Smooth muscle cell (in vitro differentiated cells): ENCODE data around the gene NCR1. TPM values are rescaled to one million over a fixed set of nuclear protein-coding genes. Genes with fewer than 3 reads are reported as not detected.
A peak's percentile ranks its signal among the peaks of the same experiment; 100 is the strongest.
"Not testable (repeated sequence)": the region's sequence is repeated elsewhere in the genome, so short reads cannot be mapped to it uniquely, and the experiment has no call there.

Experiments used
- DNase-seq: peaks from one replicate; lab custom pipeline; 2025; ENCODE audit not compliant: unreplicated experiment; lab: John Stamatoyannopoulos, UW
- H2AFZ ChIP-seq: fragments of 200-600 bp; sonication (generic); 2 replicates; pipeline ENCODE4 v1.6.0; 2016; ENCODE audit warnings: antibody characterized with exemption, low read depth, mild to moderate bottlenecking
- H3F3A ChIP-seq: fragments of 200-600 bp; sonication (generic); 2 replicates; pipeline ENCODE4 v1.6.0; 2017; ENCODE audit warnings: antibody characterized with exemption, low read depth
- H3K27ac ChIP-seq: fragments of 200-600 bp; sonication (generic); 2 replicates; pipeline ENCODE4 v1.5.1; 2016; ENCODE audit warnings: low read depth, mild to moderate bottlenecking
- H3K27me3 ChIP-seq: fragments of 200-600 bp; sonication (generic); 2 replicates; pipeline ENCODE4 v1.6.1; 2016; ENCODE audit warnings: low read depth, mild to moderate bottlenecking
- H3K36me3 ChIP-seq: fragments of 200-600 bp; sonication (generic); 2 replicates; pipeline ENCODE4 v1.5.1; 2016; ENCODE audit warnings: low read depth
- H3K4me1 ChIP-seq: fragments of 200-600 bp; sonication (generic); 2 replicates; pipeline ENCODE4 v1.5.1; 2016; ENCODE audit warnings: low read depth
- H3K4me2 ChIP-seq: fragments of 200-600 bp; sonication (generic); 2 replicates; pipeline ENCODE4 v1.6.0; 2016; ENCODE audit warnings: mild to moderate bottlenecking
- H3K4me3 ChIP-seq: fragments of 200-600 bp; sonication (generic); 2 replicates; pipeline ENCODE4 v1.5.1; 2016; ENCODE audit warnings: mild to moderate bottlenecking
- H3K79me2 ChIP-seq: fragments of 200-600 bp; sonication (generic); 2 replicates; pipeline ENCODE4 v1.6.0; 2016; ENCODE audit warnings: low read depth, mild to moderate bottlenecking
- H3K9ac ChIP-seq: fragments of 200-600 bp; sonication (generic); 2 replicates; pipeline ENCODE4 v1.6.0; 2016; ENCODE audit warnings: low read depth
- H3K9me3 ChIP-seq: fragments of 200-600 bp; sonication (generic); replicated peaks from 2 replicates; pipeline ENCODE4 v1.5.1; 2016; ENCODE audit warnings: low read depth
- H4K20me1 ChIP-seq: fragments of 200-600 bp; sonication (generic); 2 replicates; pipeline ENCODE4 v1.6.0; 2016; ENCODE audit warnings: low read depth
- CTCF ChIP-seq: fragments of 200-600 bp; sonication (generic); IDR thresholded peaks from 2 replicates; pipeline ENCODE4 v1.5.1; 2017; ENCODE audit warnings: borderline replicate concordance, mild to moderate bottlenecking, antibody characterized with exemption; ENCODE audit not compliant: insufficient read depth, poor library complexity, severe bottlenecking
- WGBS: methylation state at CpG from one replicate; pipeline ENCODE4 v1.1.7; 2016; ENCODE audit warnings: low lambda C conversion rate; 5-methylcytosine and 5-hydroxymethylcytosine counted together
- polyA plus RNA-seq: library from polyadenylated mRNA; unstranded; fragments of >200 nt; fragmentation: Nextera tagmentation; extraction: Ambion mirVana; gene quantifications from 2 replicates; pipeline ENCODE4 v1.2.1, GENCODE V29; 2016
- total RNA-seq: library from RNA; depleted of rRNA; stranded (reverse); fragments of >200 nt; gene quantifications from 2 replicates; pipeline ENCODE4 v1.2.3, GENCODE V29; 2014

NCR1 gene
- total and polyA plus RNA-seq, 2 experiments from 2014 or later: 0.64 TPM; not detected in 1

GRCh38 chr19:54902061-54902460 lies 3.9 kb upstream of the NCR1 start:
- H3K4me3 ChIP-seq: no peak overlapping the region
- H3K9ac ChIP-seq: no peak overlapping the region
- no peak overlapping the region for H3K27ac ChIP-seq
- no peaks in the 10 kb centered on the region for H3K27me3 ChIP-seq
- H2AFZ ChIP-seq: no peak overlapping the region
- H3K4me1 ChIP-seq: no peaks in the 10 kb centered on the region
- no peak for TF ChIP-seq CTCF
- peaks cover 5% of the 10 kb centered on the region for H3F3A ChIP-seq
- DNase-seq: no peak
- no peaks in the 10 kb centered on the region for H3K79me2 ChIP-seq
- WGBS: 86% methylated on average over 3 of the region's 3 CpGs
- H4K20me1 ChIP-seq: no peaks in the 10 kb centered on the region
- no peaks in the 10 kb centered on the region for H3K9me3 ChIP-seq
- no peaks in the 10 kb centered on the region for H3K36me3 ChIP-seq
- no peak overlapping the region for H3K4me2 ChIP-seq

GRCh38 chr19:54903303-54903702 lies 2.6 kb upstream of the NCR1 start:
- no peak overlapping the region for H3K9ac ChIP-seq
- no peaks in the 10 kb centered on the region for H3K9me3 ChIP-seq
- DNase-seq: no peak
- no peaks in the 10 kb centered on the region for H3K36me3 ChIP-seq
- no peak for TF ChIP-seq CTCF
- no peaks in the 10 kb centered on the region for H4K20me1 ChIP-seq
- H3K79me2 ChIP-seq: no peaks in the 10 kb centered on the region
- no peak overlapping the region for H3K4me3 ChIP-seq
- H3K4me1 ChIP-seq: no peaks in the 10 kb centered on the region
- 90% methylated on average over 6 of the region's 6 CpGs for WGBS
- peaks cover 5% of the 10 kb centered on the region for H3F3A ChIP-seq
- no peak overlapping the region for H3K4me2 ChIP-seq
- H3K27ac ChIP-seq: no peak overlapping the region
- H2AFZ ChIP-seq: no peak overlapping the region
- H3K27me3 ChIP-seq: no peaks in the 10 kb centered on the region

GRCh38 chr19:54904261-54904660 lies 1.7 kb upstream of the NCR1 start:
- WGBS: 94% methylated on average over 4 of the region's 4 CpGs
- H3K9me3 ChIP-seq, H3F3A ChIP-seq, H4K20me1 ChIP-seq, H3K4me1 ChIP-seq, H3K27ac ChIP-seq, H3K4me2 ChIP-seq, H3K79me2 ChIP-seq, DNase-seq, H2AFZ ChIP-seq, H3K4me3 ChIP-seq, H3K9ac ChIP-seq, H3K36me3 ChIP-seq, H3K27me3 ChIP-seq: not testable (repeated sequence)

GRCh38 chr19:54905421-54905802 lies 536 bp upstream of the NCR1 start:
- Histone ChIP-seq H3K27me3 (no peaks in the 10 kb centered on the region), H3K36me3 (no peaks in the 10 kb centered on the region), H3K4me2 (peak overlapping the region; percentile 49), H3K9ac (peak overlapping the region; percentile 29), H3K27ac (peak overlapping the region; percentile 64), H2AFZ (peak overlapping the region; percentile 76), H3K4me1 (no peaks in the 10 kb centered on the region), H3K9me3 (no peaks in the 10 kb centered on the region), H4K20me1 (no peaks in the 10 kb centered on the region), H3K79me2 (no peaks in the 10 kb centered on the region), H3K4me3 (no peak overlapping the region), H3F3A (peaks cover 5% of the 10 kb centered on the region)
- TF ChIP-seq CTCF: no peak
- WGBS: 35% methylated on average over 5 of the region's 5 CpGs
- DNase-seq: no peak
